GM18873 (cell line): ENCODE data around the gene HSD17B11.
"Not testable (repeated sequence)": the region's sequence is repeated elsewhere in the genome, so short reads cannot be mapped to it uniquely, and the experiment has no call there.

Experiments
- ATAC-seq: cut with Tn5 transposase; IDR thresholded peaks from one replicate; pipeline ENCODE4 v1.9.1; 2021; ENCODE audit warnings: mild to moderate bottlenecking, moderate library complexity, moderate number of reproducible peaks; ENCODE audit not compliant: unreplicated experiment, low FRiP score

HSD17B11 gene

GRCh38 chr4:87363552-87363951 is 27.4 kb downstream of the HSD17B11 start:
- no peak for ATAC-seq

- ATAC-seq, result no peak
These were observed 30.6 kb downstream of the HSD17B11 start for GRCh38 chr4:87360338-87360935.

GRCh38 chr4:87359258-87359657 is 31.7 kb downstream of the HSD17B11 start:
- no peak for ATAC-seq

- ATAC-seq, result no peak
These were observed 34.0 kb downstream of the HSD17B11 start for GRCh38 chr4:87356832-87357526.

- no peak for ATAC-seq
These were observed 36.6 kb downstream of the HSD17B11 start for GRCh38 chr4:87354168-87355102.

- ATAC-seq, result peak; percentile 81
These were observed 37.4 kb downstream of the HSD17B11 start for GRCh38 chr4:87353592-87353991.

- no peak for ATAC-seq
These were observed 45.8 kb downstream of the HSD17B11 start for GRCh38 chr4:87345139-87345538.

- ATAC-seq, result no peak
These were observed 48.1 kb downstream of the HSD17B11 start for GRCh38 chr4:87342872-87343271.

GRCh38 chr4:87341954-87342635 is 48.9 kb downstream of the HSD17B11 start:
- not testable (repeated sequence) for ATAC-seq

GRCh38 chr4:87339440-87339839 is 51.5 kb downstream of the HSD17B11 start:
- ATAC-seq, result no peak

GRCh38 chr4:87337361-87337760 is 53.6 kb downstream of the HSD17B11 start:
- no peak for ATAC-seq

GRCh38 chr4:87333267-87333666 is 57.7 kb downstream of the HSD17B11 start:
- no peak for ATAC-seq

- ATAC-seq, result no peak
These were observed 60.2 kb downstream of the HSD17B11 start for GRCh38 chr4:87330761-87331160.

- ATAC-seq, result no peak
These were observed 63.9 kb downstream of the HSD17B11 start for GRCh38 chr4:87327136-87327535.

GRCh38 chr4:87326460-87326859 is 64.5 kb downstream of the HSD17B11 start:
- ATAC-seq, result no peak

GRCh38 chr4:87322754-87323153 is 68.2 kb downstream of the HSD17B11 start, which contains the start of gene HSD17B13:
Gene HSD17B13 (minus strand): TSS chr4:87322882. CDS start chr4:87322841, 41 bp downstream.
- ATAC-seq, result no peak

GRCh38 chr4:87321888-87322287 is 69.1 kb downstream of the HSD17B11 start:
- ATAC-seq, result no peak

- no peak for ATAC-seq
These were observed 73.5 kb downstream of the HSD17B11 start for GRCh38 chr4:87317527-87317926.

- no peak for ATAC-seq
These were observed 74.0 kb downstream of the HSD17B11 start for GRCh38 chr4:87316961-87317360.

GRCh38 chr4:87315000-87315399 is 76.0 kb downstream of the HSD17B11 start:
- not testable (repeated sequence) for ATAC-seq
